Stimulated activated CD8-positive, alpha-beta memory T cell treated with anti-CD3 and anti-CD28 coated beads, Interleukin-12 subunit alpha, Interleukin-12 subunit beta, amount 100 ng/mL, for 24 hours (primary cell): ENCODE results near the gene FBXO36.

Source experiments
- DNase-seq: peaks from one replicate; pipeline ENCODE4 v3.0.0-alpha.2; 2020; ENCODE audit errors: extremely low read depth

FBXO36 gene

GRCh38 chr2:230050136-230050535 lies 127.8 kb downstream of the FBXO36 start:
- DNase-seq: no peak

- DNase-seq: no peak
Measured at GRCh38 chr2:230052299-230052698, 130.0 kb downstream of the FBXO36 start.

- DNase-seq: no peak
Measured at GRCh38 chr2:230053753-230054478, 131.6 kb downstream of the FBXO36 start.

GRCh38 chr2:230060672-230061293 lies 138.5 kb downstream of the FBXO36 start:
- DNase-seq: no peak
